Tibial nerve (tissue), 4 donors: Measurements from ENCODE around the gene NOVA1. TPM values are rescaled to one million over a fixed set of nuclear protein-coding genes. Genes with fewer than 3 reads are reported as not detected.

Experiments
- DNase-seq, 2 donors: peaks; one replicate each; pipeline ENCODE4 v3.0.0-alpha.2; 2019; ENCODE audit warnings: low spot score in 2 of 2
- H3K27ac ChIP-seq, 4 donors: fragments of 200-600 bp; sonication (generic) in 3 of 4; one replicate each; pipeline ENCODE4 v1.5.1; 2017 to 2019; ENCODE audit warnings: mild to moderate bottlenecking in 1 of 4
- H3K27me3 ChIP-seq, 2 donors: fragments of 200-600 bp; sonication (generic) in 1 of 2; one replicate each; pipeline versions ENCODE4 v1.5.1 to v1.6.0; 2017 to 2019
- H3K36me3 ChIP-seq, 3 donors: fragments of 200-600 bp; sonication (generic); one replicate each; pipeline ENCODE4 v1.5.1; 2018 to 2019
- H3K4me1 ChIP-seq, 4 donors: fragments of 200-600 bp; sonication (generic) in 3 of 4; one replicate each; pipeline ENCODE4 v1.5.1; 2017 to 2019
- H3K4me3 ChIP-seq, 4 donors: fragments of 200-600 bp; sonication (generic) in 3 of 4; one replicate each; pipeline ENCODE4 v1.5.1; 2017 to 2019; ENCODE audit warnings: mild to moderate bottlenecking in 1 of 4, moderate library complexity in 1 of 4
- H3K9me3 ChIP-seq, 4 donors: fragments of 200-600 bp; sonication (generic) in 3 of 4; one replicate each; pipeline ENCODE4 v1.5.1; 2017 to 2019
- EP300 ChIP-seq, 2 donors: sonication (generic); formaldehyde crosslinking; IDR thresholded peaks; one replicate each; pipeline ENCODE4 v1.6.1; 2017; ENCODE audit warnings: antibody characterized with exemption in 2 of 2, mild to moderate bottlenecking in 1 of 2
- POLR2A ChIP-seq, 2 donors: fragments of 450-650 bp; IDR thresholded peaks; one replicate each; pipeline ENCODE4 v1.6.1; 2017; ENCODE audit warnings: antibody characterized with exemption in 2 of 2, mild to moderate bottlenecking in 2 of 2, moderate library complexity in 2 of 2
- WGBS, 2 donors: methylation state at CpG; one replicate each; pipeline ENCODE4 v1.1.5; 2018; 5-methylcytosine and 5-hydroxymethylcytosine counted together
- total RNA-seq, 4 donors: library from RNA; depleted of rRNA; stranded (reverse); fragments of >200 nt; gene quantifications; one replicate each; pipeline ENCODE4 v1.1.0, GENCODE V29; 2016
- TF ChIP-seq, protein P1 (sequence below), 5 experiments: fragments of 200-600 bp in 3 of 5; fragments of 450-650 bp in 2 of 5; sonication (generic) in 3 of 5; IDR thresholded peaks; one replicate each; pipeline ENCODE4 v1.5.1; 2016 to 2019; ENCODE audit warnings: antibody characterized with exemption in 5 of 5, mild to moderate bottlenecking in 3 of 5, moderate library complexity in 2 of 5

The NOVA1 gene
- total RNA-seq, 4 donors from 2014 or later = 25.1 to 59.7 (median 40.9) TPM

DNA sequence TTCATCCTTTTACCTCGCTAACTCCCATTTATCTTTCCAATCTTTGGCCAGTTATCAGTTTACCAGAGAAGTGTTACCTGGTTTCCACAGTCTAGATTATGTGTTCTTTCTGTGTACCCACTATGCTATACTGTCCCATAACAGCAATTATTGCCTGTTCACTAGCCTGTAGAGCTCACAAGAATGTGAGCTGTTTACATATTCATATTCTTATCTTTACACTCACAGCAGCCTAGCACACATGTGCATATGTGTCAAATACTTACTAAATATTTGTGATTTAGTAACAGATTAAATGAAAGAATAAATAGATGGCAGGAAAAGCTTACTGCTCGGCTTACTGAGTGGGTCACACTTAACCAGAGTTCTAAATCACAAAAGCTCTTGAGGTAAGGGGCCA is 97.8 kb downstream of the NOVA1 start:
- no peaks in the 10 kb centered on the region for H3K36me3 ChIP-seq
- no peak for DNase-seq
- 81 to 84% methylated on average over 2 of the region's 2 CpGs for WGBS, 2 donors
- peaks cover 0 to 2% (median 0%) of the 10 kb centered on the region in 4 donors for H3K9me3 ChIP-seq
- no peak for TF ChIP-seq POLR2A (IDR thresholded peaks at IDR 0.05)
- TF ChIP-seq EP300 (IDR thresholded peaks at IDR 0.05) = no peak
- TF ChIP-seq, protein P1, sequence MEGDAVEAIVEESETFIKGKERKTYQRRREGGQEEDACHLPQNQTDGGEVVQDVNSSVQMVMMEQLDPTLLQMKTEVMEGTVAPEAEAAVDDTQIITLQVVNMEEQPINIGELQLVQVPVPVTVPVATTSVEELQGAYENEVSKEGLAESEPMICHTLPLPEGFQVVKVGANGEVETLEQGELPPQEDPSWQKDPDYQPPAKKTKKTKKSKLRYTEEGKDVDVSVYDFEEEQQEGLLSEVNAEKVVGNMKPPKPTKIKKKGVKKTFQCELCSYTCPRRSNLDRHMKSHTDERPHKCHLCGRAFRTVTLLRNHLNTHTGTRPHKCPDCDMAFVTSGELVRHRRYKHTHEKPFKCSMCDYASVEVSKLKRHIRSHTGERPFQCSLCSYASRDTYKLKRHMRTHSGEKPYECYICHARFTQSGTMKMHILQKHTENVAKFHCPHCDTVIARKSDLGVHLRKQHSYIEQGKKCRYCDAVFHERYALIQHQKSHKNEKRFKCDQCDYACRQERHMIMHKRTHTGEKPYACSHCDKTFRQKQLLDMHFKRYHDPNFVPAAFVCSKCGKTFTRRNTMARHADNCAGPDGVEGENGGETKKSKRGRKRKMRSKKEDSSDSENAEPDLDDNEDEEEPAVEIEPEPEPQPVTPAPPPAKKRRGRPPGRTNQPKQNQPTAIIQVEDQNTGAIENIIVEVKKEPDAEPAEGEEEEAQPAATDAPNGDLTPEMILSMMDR (IDR thresholded peaks at IDR 0.05) = no peak
- no peaks in the 10 kb centered on the region for H3K27me3 ChIP-seq
- H3K27ac ChIP-seq = no peak overlapping the region
- H3K4me3 ChIP-seq = no peak overlapping the region
- H3K4me1 ChIP-seq = no peaks in the 10 kb centered on the region

- WGBS, 2 donors = 91 to 98% methylated on average over 2 of the region's 2 CpGs
- Histone ChIP-seq H3K27ac (no peak overlapping the region), H3K9me3 (peaks cover 0 to 2% (median 0%) of the 10 kb centered on the region in 4 donors), H3K4me1 (no peaks in the 10 kb centered on the region), H3K4me3 (no peak overlapping the region), H3K36me3 (no peaks in the 10 kb centered on the region), H3K27me3 (no peaks in the 10 kb centered on the region)
- TF ChIP-seq, protein P1 (IDR thresholded peaks at IDR 0.05) = no peak
- TF ChIP-seq EP300 (IDR thresholded peaks at IDR 0.05) (no peak), POLR2A (IDR thresholded peaks at IDR 0.05) (no peak)
- DNase-seq = no peak
These were observed 98.3 kb downstream of the NOVA1 start for GRCh38 chr14:26499546-26499945.

DNA sequence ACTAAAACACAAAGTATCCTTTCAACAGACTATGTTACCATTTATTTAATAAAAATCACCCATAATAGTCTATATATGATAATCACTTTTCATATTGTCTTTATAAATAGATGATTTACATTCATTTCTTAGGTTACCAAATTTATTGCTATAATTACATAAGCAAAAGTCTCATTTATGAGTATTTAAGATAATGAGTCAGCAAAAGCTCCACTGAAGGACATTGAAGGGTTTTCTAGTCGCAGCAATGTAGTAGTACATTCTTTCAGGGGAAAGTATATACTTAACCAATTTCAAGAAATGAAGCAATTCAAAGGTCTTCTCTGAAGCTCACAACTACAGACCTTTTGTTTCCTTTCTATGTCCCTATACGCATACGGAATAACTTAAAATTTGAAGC is 110.9 kb downstream of the NOVA1 start:
- Histone ChIP-seq H3K4me3 (no peak overlapping the region), H3K27ac (no peak overlapping the region), H3K4me1 (no peaks in the 10 kb centered on the region), H3K27me3 (no peaks in the 10 kb centered on the region), H3K9me3 (no peaks in the 10 kb centered on the region), H3K36me3 (no peaks in the 10 kb centered on the region)
- TF ChIP-seq POLR2A (IDR thresholded peaks at IDR 0.05) = no peak
- TF ChIP-seq EP300 (IDR thresholded peaks at IDR 0.05) = no peak
- TF ChIP-seq, protein P1 (IDR thresholded peaks at IDR 0.05) = no peak
- no peak for DNase-seq
- 88 to 91% methylated on average over 3 of the region's 3 CpGs for WGBS, 2 donors

GRCh38 chr14:26484562-26484961 is 113.3 kb downstream of the NOVA1 start:
- no peaks in the 10 kb centered on the region for H3K27me3 ChIP-seq
- TF ChIP-seq POLR2A (IDR thresholded peaks at IDR 0.05) = no peak
- TF ChIP-seq, protein P1 (IDR thresholded peaks at IDR 0.05) = no peak
- no peak for TF ChIP-seq EP300 (IDR thresholded peaks at IDR 0.05)
- WGBS, 2 donors = 94 to 96% methylated on average over 2 of the region's 2 CpGs
- H3K36me3 ChIP-seq = no peaks in the 10 kb centered on the region
- H3K4me3 ChIP-seq = no peak overlapping the region
- DNase-seq = no peak
- no peaks in the 10 kb centered on the region for H3K9me3 ChIP-seq
- no peak overlapping the region for H3K27ac ChIP-seq
- H3K4me1 ChIP-seq = no peaks in the 10 kb centered on the region

- WGBS, 2 donors = 93 to 97% methylated on average over 4 of the region's 4 CpGs
- no peaks in the 10 kb centered on the region for H3K9me3 ChIP-seq
- no peaks in the 10 kb centered on the region for H3K27me3 ChIP-seq
- no peak for DNase-seq
- H3K4me1 ChIP-seq = no peaks in the 10 kb centered on the region
- H3K27ac ChIP-seq = no peak overlapping the region
- TF ChIP-seq, protein P1 (IDR thresholded peaks at IDR 0.05) = no peak
- TF ChIP-seq EP300 (IDR thresholded peaks at IDR 0.05) (no peak), POLR2A (IDR thresholded peaks at IDR 0.05) (no peak)
- H3K4me3 ChIP-seq = no peak overlapping the region
- H3K36me3 ChIP-seq = no peaks in the 10 kb centered on the region
These were observed 118.9 kb downstream of the NOVA1 start for GRCh38 chr14:26478967-26479366.
